ENCODE results near the gene PPM1H.
A peak's percentile ranks its signal among the peaks of the same experiment; 100 is the strongest.
"Not testable (repeated sequence)": the region's sequence is repeated elsewhere in the genome, so short reads cannot be mapped to it uniquely, and the experiment has no call there.

The PPM1H gene

GRCh38 chr12:62934799-62935674 is at the start of gene PPM1H:
TSS of gene PPM1H (minus strand) at chr12:62935150. CDS start at chr12:62934736, 414 bp downstream.
- peak; percentile 90 to 97 for DNase-seq

GRCh38 chr12:62983594-62983993 is 48.6 kb upstream of the PPM1H start:
- DNase-seq, result peak in 1 of 2 experiments; percentile 40

- no peak for DNase-seq
Observed at GRCh38 chr12:62978768-62979167, 43.8 kb upstream of the PPM1H start.

- DNase-seq, result no peak
Observed at GRCh38 chr12:62977883-62978282, 42.9 kb upstream of the PPM1H start.

GRCh38 chr12:62977418-62977817 is 42.5 kb upstream of the PPM1H start:
- no peak for DNase-seq

GRCh38 chr12:62976110-62976662 is 41.2 kb upstream of the PPM1H start:
- no peak for DNase-seq

- peak in 1 of 2 experiments; percentile 5 for DNase-seq
Observed at GRCh38 chr12:62971769-62972525, 37.0 kb upstream of the PPM1H start.

GRCh38 chr12:62969695-62970094 is 34.7 kb upstream of the PPM1H start:
- DNase-seq, result no peak

- DNase-seq, result no peak
Observed at GRCh38 chr12:62967701-62968100, 32.8 kb upstream of the PPM1H start.

- peak in 1 of 2 experiments; percentile 13 for DNase-seq
Observed at GRCh38 chr12:62966990-62967506, 32.1 kb upstream of the PPM1H start.

- not testable (repeated sequence) for DNase-seq
Observed at GRCh38 chr12:62966446-62966989, 31.6 kb upstream of the PPM1H start.

- not testable (repeated sequence) for DNase-seq
Observed at GRCh38 chr12:62965700-62966099, 30.8 kb upstream of the PPM1H start.

- DNase-seq, result not testable (repeated sequence)
Observed at GRCh38 chr12:62965242-62965641, 30.3 kb upstream of the PPM1H start.

- DNase-seq, result no peak
Observed at GRCh38 chr12:62963486-62964041, 28.6 kb upstream of the PPM1H start.

GRCh38 chr12:62960324-62960723 is 25.4 kb upstream of the PPM1H start:
- no peak for DNase-seq

- DNase-seq, result no peak
Observed at GRCh38 chr12:62959745-62960144, 24.8 kb upstream of the PPM1H start.

- peak in 1 of 2 experiments; percentile 27 for DNase-seq
Observed at GRCh38 chr12:62957233-62957953, 22.4 kb upstream of the PPM1H start.

- DNase-seq, result no peak
Observed at GRCh38 chr12:62955678-62956077, 20.7 kb upstream of the PPM1H start.

- no peak for DNase-seq
Observed at GRCh38 chr12:62950317-62950716, 15.4 kb upstream of the PPM1H start.

GRCh38 chr12:62948123-62948522 is 13.2 kb upstream of the PPM1H start:
- DNase-seq, result no peak

- DNase-seq, result no peak
Observed at GRCh38 chr12:62947364-62947763, 12.4 kb upstream of the PPM1H start.
